OCI-LY3 (cell line): ENCODE measurements around the gene SLC35E3.

Experiments
- H2AFZ ChIP-seq: fragments of 200-600, 300-600 bp; shearing (Covaris generic); 2 replicates; pipeline ENCODE4 v1.6.0; 2014; ENCODE audit warnings: antibody characterized with exemption, low read depth, low read length
- H3K27ac ChIP-seq: fragments of 200-600, 300-600 bp; sonication (generic); 2 replicates; pipeline ENCODE4 v1.5.1; 2014; ENCODE audit warnings: mild to moderate bottlenecking, low read length, moderate library complexity, mixed read lengths
- H3K27me3 ChIP-seq: fragments of 200-600, 300-600 bp; sonication (generic); 2 replicates; pipeline ENCODE4 v1.6.1; 2014; ENCODE audit warnings: low read depth, low read length, mixed read lengths
- H3K36me3 ChIP-seq: fragments of 200-600, 300-600 bp; sonication (generic); replicated peaks from 2 replicates; pipeline ENCODE3; 2014; ENCODE audit warnings: low read depth, low read length, mixed read lengths
- H3K4me1 ChIP-seq: fragments of 300-600, 200-600 bp; sonication (generic); 2 replicates; pipeline ENCODE4 v1.6.1; 2014; ENCODE audit warnings: low read length, mixed read lengths
- H3K4me2 ChIP-seq: fragments of 200-600, 300-600 bp; sonication (generic); 2 replicates; pipeline ENCODE4 v1.6.1; 2014; ENCODE audit warnings: low read length, mixed read lengths
- H3K4me3 ChIP-seq: fragments of 300-600, 200-600 bp; sonication (generic); 2 replicates; pipeline ENCODE4 v1.5.1; 2014; ENCODE audit warnings: antibody characterized with exemption, mild to moderate bottlenecking, low read length, moderate library complexity
- H3K79me2 ChIP-seq: fragments of 300-600, 200-600 bp; shearing (Covaris generic); 2 replicates; pipeline ENCODE4 v1.6.1; 2014; ENCODE audit warnings: mild to moderate bottlenecking, low read length, mixed read lengths
- H3K9ac ChIP-seq: fragments of 300-600, 200-600 bp; shearing (Covaris generic); 2 replicates; pipeline ENCODE4 v1.6.0; 2014; ENCODE audit warnings: mild to moderate bottlenecking, low read length, moderate library complexity
- H3K9me3 ChIP-seq: fragments of 200-600, 300-600 bp; shearing (Covaris generic); 2 replicates; pipeline ENCODE4 v1.6.1; 2014; ENCODE audit warnings: low read length, mixed read lengths; ENCODE audit not compliant: insufficient read depth
- H4K20me1 ChIP-seq: fragments of 200-600, 300-600 bp; sonication (generic); 2 replicates; pipeline ENCODE4 v1.6.1; 2016; ENCODE audit warnings: low read length, mixed read lengths; ENCODE audit not compliant: insufficient read depth
- EZH2phosphoT487 ChIP-seq: fragments of 200-600 bp; shearing (Covaris generic); IDR thresholded peaks from 2 replicates; pipeline ENCODE4 v1.6.1; 2018; ENCODE audit warnings: antibody characterized with exemption, mixed run types, low read depth
- TF ChIP-seq, protein P1 (sequence below): fragments of 200-600, 300-600 bp; sonication (generic); IDR thresholded peaks from 2 replicates; pipeline ENCODE4 v1.5.1; 2014; ENCODE audit warnings: antibody characterized with exemption, low read length, low read depth

The SLC35E3 gene

DNA sequence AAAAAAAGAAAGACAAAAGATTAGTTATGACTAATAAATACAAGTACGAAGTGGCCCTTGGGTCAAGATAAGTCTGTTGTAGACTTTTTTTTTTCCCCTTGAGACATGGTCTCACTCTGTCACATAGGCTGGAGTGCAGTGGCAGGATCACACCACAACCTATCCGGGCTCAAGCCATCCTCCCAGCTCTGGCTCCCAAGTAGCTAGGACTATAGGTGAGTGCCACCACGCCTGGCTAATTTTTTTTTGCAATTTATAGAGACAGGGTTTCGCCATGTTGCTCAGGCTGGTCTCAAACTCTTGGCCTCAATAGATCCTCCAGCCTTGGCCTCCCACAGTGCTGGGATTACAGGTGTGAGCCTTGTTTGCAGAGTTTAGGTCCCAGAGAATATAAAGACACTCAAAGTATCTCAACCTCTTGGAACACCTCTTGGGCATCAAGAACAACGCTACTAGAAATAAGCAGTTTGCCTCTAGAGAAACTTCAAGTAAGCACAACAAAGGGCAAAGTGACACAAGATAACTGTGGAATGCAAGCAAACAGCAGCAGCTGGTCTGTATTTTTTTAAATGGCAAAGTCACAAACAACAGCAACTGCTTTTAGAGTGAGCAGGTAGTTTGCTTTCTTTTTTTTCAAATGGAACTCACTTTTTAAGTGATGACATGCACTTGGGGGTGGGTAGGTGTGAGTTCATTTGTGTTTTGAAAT is 58.1 kb downstream of the SLC35E3 start:
- Histone ChIP-seq H3K79me2 (peaks cover 11% of the 10 kb centered on the region), H3K4me2 (no peak overlapping the region), H3K9me3 (no peaks in the 10 kb centered on the region), H3K9ac (no peak overlapping the region), H2AFZ (no peak overlapping the region), H3K36me3 (peaks cover 3% of the 10 kb centered on the region), H4K20me1 (no peaks in the 10 kb centered on the region), H3K4me3 (no peak overlapping the region), H3K4me1 (no peaks in the 10 kb centered on the region), H3K27ac (no peak overlapping the region), H3K27me3 (no peaks in the 10 kb centered on the region)
- no peak for TF ChIP-seq EZH2phosphoT487
- TF ChIP-seq, protein P1, sequence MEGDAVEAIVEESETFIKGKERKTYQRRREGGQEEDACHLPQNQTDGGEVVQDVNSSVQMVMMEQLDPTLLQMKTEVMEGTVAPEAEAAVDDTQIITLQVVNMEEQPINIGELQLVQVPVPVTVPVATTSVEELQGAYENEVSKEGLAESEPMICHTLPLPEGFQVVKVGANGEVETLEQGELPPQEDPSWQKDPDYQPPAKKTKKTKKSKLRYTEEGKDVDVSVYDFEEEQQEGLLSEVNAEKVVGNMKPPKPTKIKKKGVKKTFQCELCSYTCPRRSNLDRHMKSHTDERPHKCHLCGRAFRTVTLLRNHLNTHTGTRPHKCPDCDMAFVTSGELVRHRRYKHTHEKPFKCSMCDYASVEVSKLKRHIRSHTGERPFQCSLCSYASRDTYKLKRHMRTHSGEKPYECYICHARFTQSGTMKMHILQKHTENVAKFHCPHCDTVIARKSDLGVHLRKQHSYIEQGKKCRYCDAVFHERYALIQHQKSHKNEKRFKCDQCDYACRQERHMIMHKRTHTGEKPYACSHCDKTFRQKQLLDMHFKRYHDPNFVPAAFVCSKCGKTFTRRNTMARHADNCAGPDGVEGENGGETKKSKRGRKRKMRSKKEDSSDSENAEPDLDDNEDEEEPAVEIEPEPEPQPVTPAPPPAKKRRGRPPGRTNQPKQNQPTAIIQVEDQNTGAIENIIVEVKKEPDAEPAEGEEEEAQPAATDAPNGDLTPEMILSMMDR: no peak

DNA sequence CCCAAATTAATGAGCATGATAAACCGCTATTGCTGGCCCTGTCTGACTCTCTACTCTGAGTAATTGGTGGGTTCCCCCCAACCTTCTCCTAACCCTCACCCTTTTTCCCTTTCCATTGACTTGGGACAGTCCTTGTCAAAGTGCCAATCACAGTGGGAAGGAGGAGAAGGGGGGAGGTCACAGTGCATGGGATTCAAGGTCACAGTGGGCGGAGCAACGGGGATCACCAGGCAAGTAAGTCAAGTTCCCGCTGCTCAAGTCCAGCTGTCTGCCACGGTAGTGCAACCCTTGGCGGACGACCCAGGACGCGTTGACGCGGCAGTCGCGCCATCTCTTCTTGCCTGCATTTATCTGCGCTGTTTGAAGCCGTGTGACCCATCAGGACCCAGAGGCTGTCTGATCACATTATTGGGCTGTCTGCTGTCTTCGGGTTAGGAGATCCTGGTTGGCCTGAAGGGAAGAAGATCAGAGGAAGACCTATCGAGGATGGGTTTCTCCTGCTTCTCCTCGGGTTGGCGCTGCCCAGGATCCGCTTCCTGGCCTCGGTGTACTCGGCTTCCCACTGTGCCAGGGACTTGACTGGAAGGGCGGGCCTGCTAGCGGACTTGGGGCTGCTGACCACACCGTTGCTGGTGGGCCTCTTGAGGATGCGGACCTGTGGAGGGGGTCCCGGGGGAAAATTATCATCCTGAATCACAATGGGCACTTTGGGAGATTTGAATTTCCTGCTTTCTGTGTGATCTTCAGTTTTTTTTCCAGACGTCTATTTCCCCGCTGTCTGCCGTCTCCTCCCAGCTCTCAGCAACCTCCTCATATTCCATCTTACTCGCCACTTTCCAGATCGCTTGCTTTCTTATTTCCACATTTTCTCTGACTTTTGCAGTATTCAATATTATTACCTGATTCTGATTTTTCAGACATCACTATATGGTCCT is 58.9 kb downstream of the SLC35E3 start:
- Histone ChIP-seq H3K9ac (no peak overlapping the region), H3K4me2 (no peak overlapping the region), H3K27ac (no peak overlapping the region), H3K79me2 (peaks cover 19% of the 10 kb centered on the region), H4K20me1 (no peaks in the 10 kb centered on the region), H3K4me1 (no peaks in the 10 kb centered on the region), H3K9me3 (no peaks in the 10 kb centered on the region), H3K36me3 (peaks cover 11% of the 10 kb centered on the region), H3K27me3 (no peaks in the 10 kb centered on the region), H3K4me3 (no peak overlapping the region), H2AFZ (no peak overlapping the region)
- TF ChIP-seq, protein P1: no peak
- no peak for TF ChIP-seq EZH2phosphoT487

DNA sequence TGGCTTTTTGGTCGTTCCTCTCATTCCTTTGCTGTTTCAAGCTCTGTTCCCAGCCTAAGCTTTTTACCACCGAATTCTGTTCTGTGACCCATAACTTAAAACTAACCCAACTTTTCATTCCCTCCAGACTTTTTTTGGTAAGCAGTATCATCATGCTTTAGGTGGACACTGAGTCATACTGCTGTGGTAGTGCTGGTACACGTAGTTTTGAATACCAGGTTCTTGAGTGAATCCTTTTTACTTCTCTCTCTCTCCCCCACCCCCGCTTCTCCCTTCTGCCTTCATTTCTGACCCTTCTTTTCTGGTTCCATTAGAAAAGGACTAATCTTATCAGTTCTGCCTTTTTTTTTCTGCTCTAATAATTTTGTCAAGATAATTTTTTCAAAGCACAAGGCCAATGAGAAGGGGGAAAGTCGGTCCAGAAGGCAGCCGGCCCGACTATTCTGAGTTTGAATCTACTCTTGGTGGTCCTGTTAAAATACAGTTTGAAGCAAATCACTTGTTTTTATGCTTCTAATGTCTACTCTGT is 59.7 kb downstream of the SLC35E3 start:
- no peak overlapping the region for H3K9ac ChIP-seq
- no peaks in the 10 kb centered on the region for H4K20me1 ChIP-seq
- H3K4me3 ChIP-seq: no peak overlapping the region
- no peaks in the 10 kb centered on the region for H3K4me1 ChIP-seq
- peaks cover 27% of the 10 kb centered on the region for H3K79me2 ChIP-seq
- H3K4me2 ChIP-seq: no peak overlapping the region
- no peak overlapping the region for H3K27ac ChIP-seq
- H3K9me3 ChIP-seq: no peaks in the 10 kb centered on the region
- peaks cover 11% of the 10 kb centered on the region for H3K36me3 ChIP-seq
- H2AFZ ChIP-seq: no peak overlapping the region
- no peaks in the 10 kb centered on the region for H3K27me3 ChIP-seq
- TF ChIP-seq, protein P1: no peak
- TF ChIP-seq EZH2phosphoT487: no peak
